Upper lobe of left lung (tissue), 6 donors: Measurements from ENCODE around the gene APOL2. TPM values are rescaled to one million over a fixed set of nuclear protein-coding genes. Genes with fewer than 3 reads are reported as not detected.
"Not testable (repeated sequence)": the region's sequence is repeated elsewhere in the genome, so short reads cannot be mapped to it uniquely, and the experiment has no call there.

Experiments
- ATAC-seq, 2 donors: fragments of 200-7000 bp; cut with Tn5 transposase; one replicate each; pipeline ENCODE4 v1.9.1; 2022; ENCODE audit warnings: mild to moderate bottlenecking in 2 of 2, moderate library complexity in 2 of 2; ENCODE audit not compliant: low FRiP score in 2 of 2
- DNase-seq, 2 donors: peaks; one replicate each; pipeline ENCODE4 v3.0.0-alpha.2; 2019 to 2020
- H3K27ac ChIP-seq, 4 donors: fragments of 200-600 bp; sonication (generic); one replicate each; pipeline ENCODE4 v1.5.1; 2016 to 2019
- H3K27me3 ChIP-seq, 4 donors: fragments of 200-600 bp; sonication (generic); one replicate each; pipeline ENCODE4 v1.5.1; 2017 to 2019
- H3K36me3 ChIP-seq, 4 donors: fragments of 200-600 bp; sonication (generic); one replicate each; pipeline ENCODE4 v1.5.1; 2016 to 2019
- H3K4me1 ChIP-seq, 4 donors: fragments of 200-600 bp; sonication (generic); one replicate each; pipeline ENCODE4 v1.5.1; 2018 to 2019
- H3K4me3 ChIP-seq, 4 donors: fragments of 200-600 bp; sonication (generic); one replicate each; pipeline ENCODE4 v1.5.1; 2017 to 2019; ENCODE audit warnings: mild to moderate bottlenecking in 2 of 4, moderate library complexity in 1 of 4
- H3K9me3 ChIP-seq, 4 donors: fragments of 200-600 bp; sonication (generic); one replicate each; pipeline ENCODE4 v1.5.1; 2018 to 2019
- EP300 ChIP-seq, 4 donors: sonication (generic); formaldehyde crosslinking; IDR thresholded peaks; one replicate each; pipeline ENCODE4 v1.5.1; 2017; ENCODE audit warnings: antibody characterized with exemption in 4 of 4, control low read depth in 2 of 4
- POLR2A ChIP-seq, 4 donors: fragments of 450-650 bp; IDR thresholded peaks; one replicate each; pipeline ENCODE4 v1.5.1; 2016 to 2017; ENCODE audit warnings: antibody characterized with exemption in 4 of 4, mild to moderate bottlenecking in 2 of 4
- POLR2AphosphoS5 ChIP-seq, 2 donors: sonication (generic); formaldehyde crosslinking; IDR thresholded peaks; one replicate each; pipeline ENCODE4 v1.5.1; 2017; ENCODE audit warnings: antibody characterized with exemption in 2 of 2
- WGBS, 2 donors: methylation state at CpG; one replicate each; pipeline ENCODE4 v1.1.5; 2017 to 2018; 5-methylcytosine and 5-hydroxymethylcytosine counted together
- total RNA-seq, 6 donors: library from RNA; depleted of rRNA in 4 of 6; stranded (reverse); fragments of >200 nt in 4 of 6; gene quantifications; one replicate each; pipeline versions ENCODE4 v1.1.0 to v1.2.1, GENCODE V29; 2016 to 2021
- TF ChIP-seq, protein P1 (sequence below), 6 experiments: fragments of 450-650 bp in 4 of 6; fragments of 200-600 bp in 2 of 6; sonication (generic) in 2 of 6; IDR thresholded peaks; one replicate each; pipeline ENCODE4 v1.5.1; 2016 to 2019; ENCODE audit warnings: antibody characterized with exemption in 6 of 6
- donor health status: DM: no; HTN: no; CAD: no; lungs with moderate emphysema.
- donor health status: DM: no; HTN: yes; CAD: no; lungs with severe emphysema.

APOL2 gene
- total RNA-seq, 6 donors from 2014 or later, result 32.8 to 76.5 (median 52.6) TPM

DNA sequence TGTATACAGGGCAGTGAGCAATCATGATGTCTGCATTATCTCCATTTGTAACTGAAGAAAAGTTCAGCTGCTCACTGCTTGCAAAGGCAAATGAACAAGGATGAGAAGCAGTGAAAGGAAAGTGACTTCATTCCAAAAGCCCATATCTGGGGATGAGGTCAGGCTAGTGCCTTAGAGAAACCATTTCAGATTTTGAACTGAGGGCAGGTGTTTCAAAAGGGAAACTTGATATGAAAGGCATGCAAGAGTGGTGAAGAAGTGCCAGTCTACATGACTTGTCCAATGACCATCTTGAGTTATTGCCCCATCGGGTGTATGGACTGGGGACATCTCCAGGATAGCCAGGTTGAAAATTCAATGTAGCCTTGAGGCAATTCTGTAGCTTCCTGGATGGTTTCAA, 30.4 kb downstream of the APOL2 start:
- peaks cover 18 to 30% (median 22%) of the 10 kb centered on the region in 4 donors for H3K4me1 ChIP-seq
- no peaks in the 10 kb centered on the region for H3K9me3 ChIP-seq
- ATAC-seq, result no peak
- DNase-seq, result no peak
- TF ChIP-seq POLR2AphosphoS5 (IDR thresholded peaks at IDR 0.05) (no peak), POLR2A (IDR thresholded peaks at IDR 0.05) (no peak), EP300 (IDR thresholded peaks at IDR 0.05) (no peak)
- TF ChIP-seq, protein P1, sequence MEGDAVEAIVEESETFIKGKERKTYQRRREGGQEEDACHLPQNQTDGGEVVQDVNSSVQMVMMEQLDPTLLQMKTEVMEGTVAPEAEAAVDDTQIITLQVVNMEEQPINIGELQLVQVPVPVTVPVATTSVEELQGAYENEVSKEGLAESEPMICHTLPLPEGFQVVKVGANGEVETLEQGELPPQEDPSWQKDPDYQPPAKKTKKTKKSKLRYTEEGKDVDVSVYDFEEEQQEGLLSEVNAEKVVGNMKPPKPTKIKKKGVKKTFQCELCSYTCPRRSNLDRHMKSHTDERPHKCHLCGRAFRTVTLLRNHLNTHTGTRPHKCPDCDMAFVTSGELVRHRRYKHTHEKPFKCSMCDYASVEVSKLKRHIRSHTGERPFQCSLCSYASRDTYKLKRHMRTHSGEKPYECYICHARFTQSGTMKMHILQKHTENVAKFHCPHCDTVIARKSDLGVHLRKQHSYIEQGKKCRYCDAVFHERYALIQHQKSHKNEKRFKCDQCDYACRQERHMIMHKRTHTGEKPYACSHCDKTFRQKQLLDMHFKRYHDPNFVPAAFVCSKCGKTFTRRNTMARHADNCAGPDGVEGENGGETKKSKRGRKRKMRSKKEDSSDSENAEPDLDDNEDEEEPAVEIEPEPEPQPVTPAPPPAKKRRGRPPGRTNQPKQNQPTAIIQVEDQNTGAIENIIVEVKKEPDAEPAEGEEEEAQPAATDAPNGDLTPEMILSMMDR (IDR thresholded peaks at IDR 0.05), result no peak
- no peaks in the 10 kb centered on the region for H3K27me3 ChIP-seq
- 89 to 94% methylated on average over 1 of the region's 1 CpG for WGBS, 2 donors
- no peak overlapping the region for H3K27ac ChIP-seq
- no peak overlapping the region for H3K4me3 ChIP-seq
- no peaks in the 10 kb centered on the region for H3K36me3 ChIP-seq

DNA sequence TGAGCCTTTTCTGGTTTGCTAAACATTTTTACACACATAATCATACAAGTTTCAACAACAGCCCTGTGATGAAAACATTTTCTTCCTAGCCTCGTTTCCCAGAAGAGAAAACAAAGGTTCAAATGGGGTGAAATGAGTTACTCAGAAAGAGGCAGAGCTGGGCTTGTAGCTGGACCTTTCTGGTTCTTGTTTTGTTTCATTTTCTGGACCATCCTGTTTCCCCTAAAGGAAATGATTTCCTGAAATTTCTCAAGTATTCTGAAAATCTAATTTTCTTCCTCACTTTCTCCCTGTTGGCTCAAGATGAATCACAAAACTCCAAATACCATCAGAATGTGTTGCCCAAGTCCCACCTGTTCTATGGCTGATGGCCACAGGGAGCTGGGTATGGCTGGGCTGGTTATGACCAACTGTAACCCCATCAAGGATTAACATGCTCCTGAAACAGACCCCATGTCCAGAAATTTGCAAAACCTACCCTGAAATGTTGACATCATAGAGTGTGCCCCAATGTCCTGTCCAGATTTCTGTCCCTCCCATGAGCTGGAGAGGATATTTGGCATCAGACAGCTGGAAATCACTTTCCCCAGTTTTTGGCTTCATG, 31.1 kb downstream of the APOL2 start:
- Histone ChIP-seq H3K36me3 (no peaks in the 10 kb centered on the region), H3K9me3 (no peaks in the 10 kb centered on the region), H3K4me1 (peaks cover 18 to 24% (median 23%) of the 10 kb centered on the region in 4 donors), H3K27me3 (no peaks in the 10 kb centered on the region), H3K27ac (no peak overlapping the region), H3K4me3 (no peak overlapping the region)
- DNase-seq, result no peak
- 22 to 29% methylated on average over 1 of the region's 1 CpG for WGBS, 2 donors
- TF ChIP-seq EP300 (IDR thresholded peaks at IDR 0.05) (no peak), POLR2AphosphoS5 (IDR thresholded peaks at IDR 0.05) (no peak), POLR2A (IDR thresholded peaks at IDR 0.05) (no peak)
- TF ChIP-seq, protein P1 (IDR thresholded peaks at IDR 0.05), result no peak
- no peak for ATAC-seq

DNA sequence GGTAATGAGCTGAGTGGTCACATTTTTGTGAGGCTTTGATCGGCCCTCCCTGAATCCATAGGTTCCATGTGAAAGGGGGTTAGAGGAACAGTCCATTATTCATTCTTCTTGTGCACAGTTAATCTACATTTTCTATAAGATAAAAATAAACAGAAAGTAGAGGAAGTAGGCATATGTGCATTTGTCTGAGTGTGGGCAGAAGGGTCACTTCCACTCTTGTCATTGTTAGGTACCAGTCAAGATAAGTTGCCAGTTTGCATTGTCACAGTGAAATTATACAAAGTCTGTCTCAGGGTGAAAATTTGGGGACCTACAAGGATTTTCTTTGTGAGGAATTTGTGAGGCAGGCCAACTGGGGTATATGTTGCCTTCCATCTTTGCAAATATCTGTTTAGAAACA, 33.1 kb downstream of the APOL2 start:
- DNase-seq (no peak), ATAC-seq (no peak)
- WGBS, 2 donors, result 96% methylated on average over 1 of the region's 1 CpG
- Histone ChIP-seq H3K4me3 (no peak overlapping the region), H3K27ac (no peak overlapping the region), H3K27me3 (no peaks in the 10 kb centered on the region), H3K36me3 (no peaks in the 10 kb centered on the region), H3K4me1 (peaks cover 19 to 25% (median 24%) of the 10 kb centered on the region in 4 donors), H3K9me3 (no peaks in the 10 kb centered on the region)
- TF ChIP-seq EP300 (IDR thresholded peaks at IDR 0.05), result no peak
- TF ChIP-seq, protein P1 (IDR thresholded peaks at IDR 0.05), result no peak
- no peak for TF ChIP-seq POLR2AphosphoS5 (IDR thresholded peaks at IDR 0.05)
- TF ChIP-seq POLR2A (IDR thresholded peaks at IDR 0.05), result no peak

DNA sequence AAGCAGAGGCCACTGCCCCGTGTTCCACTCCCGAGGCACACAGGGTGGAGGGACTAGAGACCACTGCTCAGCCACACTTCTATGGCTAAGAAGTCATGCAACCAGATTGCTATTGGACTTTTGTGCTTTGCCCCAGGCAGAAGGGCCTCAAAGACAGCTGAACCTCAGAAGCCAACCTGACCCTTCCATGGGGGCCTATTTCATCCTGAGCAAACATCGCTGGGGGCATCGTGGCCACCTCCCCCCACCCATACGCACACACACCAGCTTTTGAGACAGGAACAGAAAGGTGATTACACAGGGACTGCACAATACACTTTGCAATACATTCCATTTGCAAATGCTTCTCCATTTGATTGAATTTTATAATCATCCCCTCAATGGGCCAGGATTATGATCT, 33.8 kb downstream of the APOL2 start:
- H3K27me3 ChIP-seq, H3K27ac ChIP-seq, ATAC-seq, H3K4me3 ChIP-seq, H3K36me3 ChIP-seq, DNase-seq, H3K9me3 ChIP-seq: not testable (repeated sequence)
- 87 to 95% methylated on average over 5 of the region's 5 CpGs for WGBS, 2 donors
- peaks cover 12 to 19% (median 18%) of the 10 kb centered on the region in 4 donors for H3K4me1 ChIP-seq

DNA sequence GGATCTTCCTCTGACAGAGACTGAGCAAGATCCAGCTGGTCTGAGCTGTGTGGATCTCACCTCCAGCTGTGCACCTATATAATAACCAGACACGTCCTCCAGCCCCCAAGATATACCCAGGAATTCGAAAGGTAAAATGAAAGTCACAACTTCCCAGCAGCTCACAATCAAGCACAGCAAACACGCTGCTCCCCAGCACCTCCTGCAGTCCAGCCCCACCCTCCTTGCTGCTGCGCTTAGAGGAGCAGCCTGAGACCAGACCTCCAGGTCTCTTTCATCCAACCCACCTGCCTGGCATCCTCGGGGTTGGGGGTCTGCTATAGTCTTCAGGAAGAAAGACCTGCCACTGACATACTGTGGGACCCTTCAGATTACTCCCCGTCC, 34.7 kb downstream of the APOL2 start:
- ATAC-seq (peak in 1 of 2 donors; percentile 23), DNase-seq (no peak)
- no peaks in the 10 kb centered on the region for H3K27me3 ChIP-seq
- H3K4me1 ChIP-seq, result peaks cover 10 to 20% (median 16%) of the 10 kb centered on the region in 4 donors
- H3K36me3 ChIP-seq, result no peaks in the 10 kb centered on the region
- H3K27ac ChIP-seq, result peak overlapping the region in 2 of 4 donors; percentile 11 to 74
- WGBS, 2 donors, result 63 to 72% methylated on average over 4 to 6 of the region's 6 CpGs
- no peaks in the 10 kb centered on the region for H3K9me3 ChIP-seq
- peak overlapping the region in 1 of 4 donors; percentile 8 for H3K4me3 ChIP-seq
- TF ChIP-seq EP300 (IDR thresholded peaks at IDR 0.05) (no peak), POLR2AphosphoS5 (IDR thresholded peaks at IDR 0.05) (no peak), POLR2A (IDR thresholded peaks at IDR 0.05) (no peak)
- TF ChIP-seq, protein P1 (IDR thresholded peaks at IDR 0.05), result no peak
